NCI-H187 treated with DMSO at 0.1 percent for 48 hours (cell line): ENCODE results near the gene SYF2.
"Not testable (repeated sequence)": the region's sequence is repeated elsewhere in the genome, so short reads cannot be mapped to it uniquely, and the experiment has no call there.

Source experiments
- DNase-seq: peaks from one replicate; lab custom pipeline; 2025; lab: John Stamatoyannopoulos, UW

The SYF2 gene

DNA sequence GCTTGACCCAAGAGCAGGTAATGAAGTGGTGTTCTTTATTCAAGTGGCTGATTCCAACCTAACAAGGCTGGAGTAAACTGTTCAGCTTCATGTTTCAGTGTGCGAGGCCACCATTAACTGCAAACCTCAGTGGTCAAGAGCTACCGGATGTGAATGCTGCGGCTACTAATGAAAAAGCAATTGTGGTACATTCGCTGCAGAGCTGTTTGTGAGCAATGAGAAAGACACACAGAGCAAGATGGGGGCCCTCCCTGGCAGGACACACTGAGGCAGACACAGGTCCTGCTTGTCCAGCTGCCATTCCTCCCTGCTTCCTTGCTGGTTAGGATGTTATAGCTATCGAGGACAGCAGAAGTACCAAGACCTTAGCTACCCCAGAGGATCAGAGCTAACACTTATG, 26.1 kb downstream of the SYF2 start:
- no peak for DNase-seq

DNA sequence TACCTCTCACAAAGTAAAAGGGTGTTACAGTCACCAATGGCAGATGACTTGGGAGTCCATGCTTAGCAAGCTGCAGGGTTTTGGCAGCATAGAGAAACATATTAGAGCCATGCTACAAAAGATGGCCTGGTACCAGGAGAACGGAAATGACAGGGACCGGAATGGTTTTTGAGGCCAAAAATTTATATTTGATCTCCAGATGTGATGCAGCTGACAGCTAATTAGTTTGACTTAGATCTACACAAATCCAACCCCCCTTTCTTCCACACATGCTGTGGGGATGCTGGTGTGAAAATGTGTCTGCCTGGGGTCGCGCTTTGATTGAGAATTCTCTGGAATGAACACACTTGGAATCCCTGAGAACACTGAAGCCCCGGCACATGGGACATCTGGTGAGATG, 26.5 kb downstream of the SYF2 start:
- DNase-seq = no peak

DNA sequence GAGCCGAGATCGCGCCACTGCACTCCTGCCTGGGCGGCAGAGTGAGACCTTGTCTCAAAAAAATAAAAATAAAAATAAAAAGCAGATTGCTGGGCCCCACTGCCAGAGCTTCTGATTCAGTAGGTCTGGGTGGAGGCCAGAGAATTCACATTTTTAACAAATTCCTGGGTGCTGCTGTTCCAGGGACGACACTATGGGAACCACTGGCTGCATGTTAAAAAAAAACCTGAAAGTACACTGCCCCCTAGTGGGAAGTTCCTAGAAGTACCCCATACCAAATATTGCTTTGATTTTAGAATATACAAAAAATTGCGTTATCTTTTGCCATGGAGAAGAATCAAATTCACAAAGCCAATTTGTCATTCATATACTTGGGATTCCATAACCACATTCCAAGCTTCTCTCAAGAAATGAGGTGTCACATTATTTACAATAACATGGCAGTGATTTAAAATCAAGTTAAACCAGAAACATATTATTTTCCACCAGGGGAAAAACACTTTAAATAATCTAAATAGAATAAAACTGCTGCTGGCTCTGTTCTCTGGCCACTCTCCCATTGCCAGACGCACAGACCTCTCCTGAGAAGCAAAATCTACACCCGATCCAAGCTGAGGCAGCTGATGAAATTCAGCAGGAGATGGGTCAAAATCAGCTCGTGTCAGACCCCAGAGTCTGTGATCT, 27.4 kb downstream of the SYF2 start:
- peak; percentile 24 for DNase-seq

DNA sequence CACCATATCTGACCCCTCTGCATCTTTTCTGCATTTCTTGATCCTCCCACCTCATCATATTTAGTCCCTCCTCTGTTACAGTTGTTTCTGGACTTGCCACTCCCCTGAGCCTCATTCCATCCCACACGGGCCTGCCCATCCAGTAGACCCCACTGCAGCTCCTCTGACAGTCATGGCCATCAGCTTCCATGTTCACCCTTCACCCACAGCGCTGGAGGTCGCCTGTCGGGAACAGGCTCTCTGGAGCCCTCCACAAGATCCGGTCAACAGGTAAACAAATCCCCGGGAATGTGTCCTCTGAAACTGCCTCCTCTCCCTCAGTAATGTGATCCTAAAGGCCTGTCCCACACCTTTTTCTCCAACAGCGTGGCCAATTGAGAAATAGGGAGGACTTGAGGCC, 31.3 kb downstream of the SYF2 start:
- no peak for DNase-seq

DNA sequence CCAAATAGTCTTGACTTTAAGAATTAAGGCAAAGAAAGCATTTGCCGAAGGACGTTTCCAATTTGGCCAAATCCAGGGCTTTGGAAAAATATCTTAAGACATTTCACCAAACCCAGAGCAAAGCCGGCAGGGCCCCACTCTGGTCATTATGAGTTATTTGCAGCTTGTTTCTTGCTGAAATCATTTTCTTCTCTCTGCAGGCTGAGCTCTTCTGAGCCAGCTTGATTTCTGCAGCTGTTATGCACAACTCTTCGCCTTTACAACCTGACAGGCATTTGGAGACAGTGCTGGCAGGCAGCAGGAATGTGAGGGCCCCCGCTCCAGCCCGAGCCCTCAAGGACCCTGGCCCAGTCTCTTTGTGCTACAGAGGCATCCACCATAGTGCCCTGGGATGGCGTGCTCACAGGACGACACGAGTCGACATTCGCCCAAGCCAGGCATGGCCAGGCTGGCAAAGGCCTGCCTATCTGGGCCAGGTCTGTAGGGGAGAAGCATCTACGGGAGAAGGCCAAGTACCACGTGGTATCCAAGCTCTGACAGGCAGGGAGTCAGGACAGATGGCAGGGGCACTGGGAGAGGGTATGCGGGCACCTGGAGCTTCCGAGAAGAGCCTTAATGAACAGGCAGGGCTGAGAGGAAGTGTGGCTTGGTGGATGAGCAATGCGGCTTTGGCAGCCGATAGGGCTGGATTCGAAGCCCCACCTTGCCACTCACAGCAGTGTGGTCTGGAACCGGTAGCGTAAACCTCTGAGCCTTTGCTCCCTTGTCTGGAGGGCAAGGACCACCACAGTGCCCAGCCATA, 32.3 kb downstream of the SYF2 start:
- no peak for DNase-seq

DNA sequence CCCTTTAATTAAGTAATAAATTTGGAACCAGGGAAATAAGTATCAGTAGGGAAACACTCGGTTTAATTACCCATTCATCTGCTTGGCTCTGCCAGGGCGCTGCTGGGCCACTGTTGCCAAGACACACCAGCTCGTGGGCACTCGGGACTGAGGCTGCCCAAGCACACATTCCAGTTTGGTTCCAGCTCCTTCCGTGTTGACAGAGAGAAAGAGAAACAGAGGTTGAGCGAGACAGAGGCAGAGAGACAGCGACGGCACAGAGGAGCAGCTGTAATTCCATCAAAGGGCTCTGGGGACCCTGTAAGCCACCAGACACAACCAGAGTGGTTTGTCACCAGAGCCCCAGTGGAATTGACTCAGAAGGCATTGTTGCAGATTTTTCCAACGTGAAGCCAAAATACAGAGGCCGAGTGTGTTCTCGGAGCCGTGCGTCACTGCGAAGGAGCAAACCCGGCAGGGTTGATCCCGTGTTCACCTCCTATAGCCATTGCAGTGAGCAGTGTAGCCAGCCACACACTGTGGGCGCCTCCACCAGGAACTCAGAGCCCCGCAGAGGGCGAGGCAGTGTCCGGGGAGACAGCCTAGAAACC, 33.5 kb downstream of the SYF2 start:
- DNase-seq = no peak

DNA sequence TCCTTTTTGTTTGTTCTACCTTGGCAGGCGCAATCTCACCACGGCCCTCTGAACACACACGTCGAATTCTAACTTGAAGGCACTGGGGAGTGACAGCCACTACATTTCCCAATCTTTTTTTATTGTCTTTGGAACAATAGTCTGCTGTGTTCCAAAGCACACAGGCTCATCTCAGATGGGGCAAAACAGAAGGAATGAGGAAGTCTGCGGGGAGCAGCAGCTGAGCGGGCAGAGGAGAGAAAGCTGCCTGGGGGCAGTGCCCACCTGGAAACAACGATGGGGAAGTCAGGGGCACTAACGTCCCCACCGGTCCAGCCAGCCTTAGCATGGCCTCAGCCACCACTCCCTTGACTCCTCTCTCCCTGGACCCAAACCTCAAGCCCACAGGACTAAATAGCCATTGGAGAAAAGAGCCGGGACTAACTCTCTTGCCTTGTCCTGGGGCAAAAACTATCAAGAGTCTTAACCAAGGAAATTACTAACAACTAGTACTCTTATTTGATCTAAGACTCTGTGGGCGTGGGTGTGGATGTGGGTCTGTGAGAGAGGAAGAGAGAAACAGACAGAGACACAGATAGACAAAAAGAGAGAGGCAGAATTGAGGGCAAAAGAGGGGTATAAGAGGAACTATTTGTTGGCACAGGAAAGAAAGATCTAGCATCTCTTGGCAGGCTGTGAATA, 34.2 kb downstream of the SYF2 start:
- no peak for DNase-seq

DNA sequence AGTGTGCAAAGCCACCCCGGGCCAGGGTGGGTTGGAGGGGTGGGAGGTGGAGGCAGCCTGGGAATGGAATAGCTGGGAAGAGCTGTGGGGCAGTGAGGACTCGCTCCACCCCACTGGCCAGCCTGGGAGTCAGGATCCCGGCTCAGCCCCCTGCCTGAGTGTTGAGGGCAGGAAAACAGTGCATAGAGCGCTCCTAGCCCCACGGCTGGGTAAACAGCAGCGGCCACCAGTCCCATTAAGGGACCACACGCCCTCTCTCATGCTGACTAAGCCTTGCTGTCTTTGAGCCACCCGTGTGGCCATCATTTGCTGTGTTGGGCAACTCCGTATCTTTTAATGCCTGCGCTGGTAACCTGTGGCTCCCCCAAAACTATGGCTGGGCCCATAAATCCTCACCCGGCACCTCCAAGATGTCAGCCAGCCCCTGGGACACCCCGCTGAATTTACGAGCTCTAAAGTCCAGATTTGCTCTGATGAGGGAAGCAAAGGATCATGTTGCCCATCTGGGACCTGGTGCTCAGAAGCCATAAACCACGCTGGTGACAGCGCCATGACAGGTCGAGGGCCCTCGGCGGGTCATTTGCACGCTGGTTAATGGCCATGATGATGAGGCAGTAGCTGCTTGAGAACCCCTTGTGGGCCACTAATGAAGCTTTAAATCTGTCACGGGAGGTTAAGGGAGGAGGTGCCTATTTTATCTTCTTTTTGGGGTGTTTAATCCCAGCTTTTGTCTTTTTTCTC, 34.9 kb downstream of the SYF2 start:
- DNase-seq = peak; percentile 83

DNA sequence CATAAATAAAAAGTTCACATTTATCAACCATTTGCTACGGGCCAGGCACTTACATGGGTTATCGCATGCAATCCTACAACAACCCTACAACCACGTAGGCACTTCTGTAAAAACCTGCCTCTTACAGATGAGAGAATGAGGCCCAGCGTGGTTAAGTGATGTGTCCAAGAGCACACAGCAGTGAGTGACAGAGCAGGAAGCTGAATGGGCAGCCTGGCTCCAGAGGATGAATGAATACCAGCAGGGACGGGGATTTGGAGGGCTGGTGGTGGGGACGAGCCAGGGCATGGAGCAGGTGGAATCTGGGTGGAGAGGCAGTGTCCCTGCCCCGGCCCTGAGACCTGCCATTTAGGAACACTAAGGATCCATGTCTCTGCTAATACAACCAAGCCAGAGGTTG, 35.5 kb downstream of the SYF2 start:
- DNase-seq = no peak

DNA sequence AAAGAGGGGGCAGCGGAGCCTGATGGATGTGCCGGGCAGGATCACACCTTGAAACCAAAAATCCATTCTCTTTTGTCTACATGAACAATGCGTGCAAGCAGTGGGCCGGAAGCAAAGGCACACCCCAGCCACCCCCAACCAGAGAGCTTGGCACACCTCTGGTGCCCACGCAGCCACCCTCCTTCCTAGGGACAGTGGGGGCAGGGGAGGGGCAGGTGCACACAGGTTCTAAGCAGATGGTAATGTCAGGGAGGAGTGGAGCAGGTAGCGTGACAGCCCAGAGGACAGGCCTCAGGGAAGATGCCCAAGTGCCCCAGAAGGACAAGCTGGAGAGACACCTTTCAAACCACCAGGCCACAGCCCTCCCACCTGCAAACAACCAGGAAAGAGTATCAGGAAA, 36.5 kb downstream of the SYF2 start:
- DNase-seq = peak; percentile 61

DNA sequence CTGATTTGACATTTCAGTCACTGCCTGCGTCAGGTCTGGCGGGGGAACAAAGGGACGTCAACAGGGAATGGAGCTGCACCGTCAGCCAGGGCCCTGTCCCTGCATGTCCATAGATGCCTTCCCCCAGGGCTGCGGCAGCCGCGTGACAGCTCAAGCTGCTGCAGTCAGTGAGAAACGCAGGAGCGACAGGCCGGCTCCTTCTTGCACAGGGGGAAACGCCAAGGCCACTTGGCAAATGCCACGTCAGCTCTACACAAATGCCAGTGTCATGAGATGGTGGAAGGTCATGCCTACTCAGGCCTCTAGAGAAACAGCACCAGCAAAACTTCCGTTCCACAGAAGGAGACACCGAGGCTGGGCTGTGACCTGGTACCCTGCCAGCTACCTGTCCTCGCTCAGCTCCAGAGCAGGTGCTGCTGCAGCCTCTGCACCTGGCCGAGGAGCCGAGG, 37.7 kb downstream of the SYF2 start:
- DNase-seq = no peak

DNA sequence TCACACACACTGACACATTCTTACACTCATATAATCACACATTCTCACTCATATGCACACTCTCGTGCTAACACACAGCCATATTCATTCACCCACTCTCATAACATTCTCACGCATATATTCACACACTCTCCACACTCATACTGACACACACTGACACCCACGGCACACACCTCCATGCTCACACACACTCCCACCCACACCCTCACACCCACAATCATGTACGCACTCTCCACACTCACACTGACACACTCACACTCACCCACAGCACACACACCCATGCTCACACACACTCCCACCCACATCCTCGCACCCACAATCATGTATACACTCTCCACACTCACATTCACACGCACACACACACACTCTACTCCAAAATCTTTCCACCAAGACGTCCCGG, 38.2 kb downstream of the SYF2 start:
- no peak for DNase-seq

DNA sequence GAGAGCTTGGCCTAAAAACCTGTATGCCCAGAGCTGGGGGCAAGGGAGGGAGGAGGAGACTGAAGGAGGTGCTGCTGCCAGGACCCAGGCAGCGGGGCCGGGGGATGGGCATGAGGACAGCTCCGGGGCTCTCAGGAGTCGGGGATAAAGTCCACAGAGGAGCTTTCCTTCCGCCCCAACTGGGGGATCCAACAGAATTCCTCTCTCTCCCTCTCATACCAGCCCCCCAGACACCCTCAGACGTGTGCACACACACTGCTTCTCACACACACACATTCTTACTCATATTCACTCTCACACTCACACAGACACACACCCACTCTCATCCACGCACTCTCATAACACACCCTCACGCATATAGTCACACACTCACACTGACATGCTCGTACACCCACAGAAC, 39.1 kb downstream of the SYF2 start:
- DNase-seq = no peak

DNA sequence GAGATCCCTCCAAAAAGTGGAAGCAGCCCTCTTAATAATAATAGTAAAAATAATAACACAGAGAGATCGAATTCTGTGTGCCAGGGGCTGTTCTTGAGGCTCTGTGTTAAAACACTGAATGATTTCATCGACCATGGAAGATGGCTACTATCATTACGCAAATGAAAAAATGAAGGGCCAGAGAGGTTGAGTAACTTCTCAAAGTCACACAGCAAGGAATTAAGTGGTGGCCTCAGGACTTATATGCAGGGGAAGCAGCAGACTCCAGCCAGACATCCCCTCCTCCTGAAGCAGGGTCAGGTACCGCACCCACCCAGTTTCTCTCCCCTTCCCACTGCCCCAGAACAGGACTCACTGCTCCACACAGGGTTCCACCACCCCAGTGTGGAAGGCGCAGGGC, 40.1 kb downstream of the SYF2 start:
- no peak for DNase-seq

DNA sequence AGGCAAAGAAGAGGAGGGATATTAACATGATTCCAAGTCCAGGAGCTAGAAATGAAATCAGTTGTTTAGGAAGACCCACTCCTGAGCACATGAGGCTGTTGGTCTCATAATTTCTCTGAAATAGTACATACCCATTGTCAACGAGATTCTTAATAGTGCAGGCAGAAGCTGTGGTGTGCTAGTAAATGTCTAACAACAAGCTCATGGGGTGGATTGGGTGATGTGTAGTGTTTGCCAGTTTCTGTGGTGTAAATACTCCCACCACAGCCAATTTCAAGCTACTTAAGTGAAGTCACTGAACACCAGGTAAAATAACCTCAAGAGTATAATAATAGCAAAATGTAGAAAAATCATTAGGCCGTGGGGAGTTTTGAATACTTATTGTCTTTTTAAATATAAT, 42.0 kb downstream of the SYF2 start:
- DNase-seq = no peak

DNA sequence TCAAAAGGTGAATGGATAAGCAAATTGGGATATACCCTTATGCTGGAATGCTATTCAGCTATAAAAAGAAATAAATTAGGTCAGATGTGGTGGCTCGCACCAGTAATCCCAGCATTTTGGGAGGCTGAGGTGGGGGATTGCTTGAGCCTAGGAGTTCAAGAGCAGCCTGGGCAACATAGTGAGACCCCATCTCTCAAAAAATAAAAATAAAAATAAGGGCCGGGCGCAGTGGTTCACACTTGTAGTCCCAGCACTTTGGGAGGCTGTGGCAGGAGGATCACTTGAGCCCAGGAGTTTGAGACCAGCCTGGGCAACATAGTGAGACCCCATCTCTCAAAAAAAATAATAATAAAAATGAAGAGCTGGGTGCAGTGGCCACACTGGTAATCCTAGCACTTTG, 44.4 kb downstream of the SYF2 start:
- DNase-seq = not testable (repeated sequence)

DNA sequence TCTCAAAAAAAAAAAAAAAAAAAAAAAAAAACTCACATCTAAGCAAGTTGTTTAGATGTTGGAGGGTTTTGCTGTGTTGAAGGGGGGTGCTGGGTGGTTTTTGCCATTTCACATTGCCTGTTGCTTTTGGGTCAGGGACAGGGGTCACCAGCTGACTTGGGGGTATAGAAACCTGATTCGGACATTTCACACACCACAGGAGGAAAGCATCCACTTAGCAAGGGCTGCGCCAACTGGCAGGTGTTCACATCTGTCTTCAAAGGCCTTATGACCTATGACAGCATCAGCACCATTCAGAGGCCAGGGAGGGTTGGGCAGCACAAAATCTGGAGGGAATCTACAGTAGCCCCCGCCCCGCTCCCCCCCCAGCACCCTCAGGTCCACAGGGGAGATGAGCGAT, 45.2 kb downstream of the SYF2 start:
- no peak for DNase-seq

DNA sequence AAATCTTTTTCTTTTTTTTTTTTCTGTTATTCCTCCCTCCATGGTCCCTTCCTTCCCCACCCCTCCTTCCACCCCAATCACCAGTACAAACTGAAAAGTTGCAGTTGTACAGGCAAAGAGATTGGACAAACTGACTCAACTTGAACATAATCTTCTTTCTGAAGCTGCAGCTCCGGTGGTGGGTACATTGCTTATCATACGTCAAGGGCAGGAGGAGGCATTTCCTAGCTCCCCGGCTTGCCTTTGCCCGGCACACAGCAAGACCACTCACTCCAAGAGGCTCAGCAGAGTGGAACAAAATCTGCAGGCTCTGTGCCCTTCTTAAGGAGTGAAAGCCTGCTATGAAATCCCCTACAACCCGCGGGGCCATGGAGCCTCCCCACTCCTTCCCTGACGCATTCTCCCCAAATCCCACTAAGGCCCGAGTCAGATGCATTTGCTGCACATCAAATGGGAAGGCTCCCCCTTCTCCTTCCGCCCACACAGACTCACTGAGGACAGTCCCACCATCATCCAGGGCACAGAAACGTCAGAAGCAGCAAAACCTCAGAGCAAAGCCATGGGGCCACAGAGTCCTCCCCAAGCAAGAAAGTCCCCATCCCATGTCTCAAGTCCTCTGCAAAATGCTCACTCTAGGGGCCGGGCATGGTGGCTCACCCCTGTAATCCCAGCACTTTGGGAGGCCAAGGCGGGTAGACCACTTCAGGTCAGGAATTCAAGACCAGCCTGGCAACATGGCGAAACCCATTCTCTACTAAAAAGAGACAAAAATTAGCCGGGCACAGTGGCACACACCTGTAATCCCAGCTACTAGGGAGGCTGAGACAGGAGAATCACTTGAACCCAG, 45.9 kb downstream of the SYF2 start:
- no peak for DNase-seq

DNA sequence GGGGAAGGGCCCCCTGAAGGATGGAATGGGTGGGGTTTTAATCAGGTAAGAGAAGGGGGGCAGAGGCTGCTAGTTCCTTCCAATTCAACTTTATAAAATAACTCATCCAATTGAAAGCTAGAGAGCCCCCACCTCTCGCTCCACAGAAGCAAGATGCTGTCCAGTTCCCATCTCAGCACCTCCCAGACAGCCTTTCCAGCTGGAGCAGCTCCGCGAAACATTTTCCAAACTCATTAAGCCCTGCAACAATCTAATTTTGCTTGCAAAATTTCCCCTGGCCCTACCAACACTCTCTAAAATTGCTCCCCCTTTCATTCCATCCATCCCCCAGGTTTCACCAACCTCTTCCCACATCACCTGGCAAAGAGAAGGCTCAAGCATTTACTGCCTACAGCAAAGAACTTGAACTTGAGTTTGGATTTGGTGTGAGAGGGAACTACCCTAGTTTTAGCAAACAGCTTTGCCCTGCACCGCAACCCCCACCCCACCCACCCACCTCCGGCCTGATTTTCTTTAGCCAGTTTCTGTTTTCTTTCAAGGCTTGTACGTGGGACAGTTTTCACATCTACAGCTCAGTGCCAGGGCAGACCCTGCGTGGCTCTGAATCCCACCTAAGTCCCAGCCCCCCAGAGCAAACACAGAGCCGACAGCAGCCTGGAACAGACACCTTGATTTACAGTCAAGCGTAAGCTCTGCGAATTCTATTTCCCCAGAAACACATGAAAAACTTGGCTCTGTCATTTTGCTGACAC, 46.7 kb downstream of the SYF2 start:
- DNase-seq = no peak

DNA sequence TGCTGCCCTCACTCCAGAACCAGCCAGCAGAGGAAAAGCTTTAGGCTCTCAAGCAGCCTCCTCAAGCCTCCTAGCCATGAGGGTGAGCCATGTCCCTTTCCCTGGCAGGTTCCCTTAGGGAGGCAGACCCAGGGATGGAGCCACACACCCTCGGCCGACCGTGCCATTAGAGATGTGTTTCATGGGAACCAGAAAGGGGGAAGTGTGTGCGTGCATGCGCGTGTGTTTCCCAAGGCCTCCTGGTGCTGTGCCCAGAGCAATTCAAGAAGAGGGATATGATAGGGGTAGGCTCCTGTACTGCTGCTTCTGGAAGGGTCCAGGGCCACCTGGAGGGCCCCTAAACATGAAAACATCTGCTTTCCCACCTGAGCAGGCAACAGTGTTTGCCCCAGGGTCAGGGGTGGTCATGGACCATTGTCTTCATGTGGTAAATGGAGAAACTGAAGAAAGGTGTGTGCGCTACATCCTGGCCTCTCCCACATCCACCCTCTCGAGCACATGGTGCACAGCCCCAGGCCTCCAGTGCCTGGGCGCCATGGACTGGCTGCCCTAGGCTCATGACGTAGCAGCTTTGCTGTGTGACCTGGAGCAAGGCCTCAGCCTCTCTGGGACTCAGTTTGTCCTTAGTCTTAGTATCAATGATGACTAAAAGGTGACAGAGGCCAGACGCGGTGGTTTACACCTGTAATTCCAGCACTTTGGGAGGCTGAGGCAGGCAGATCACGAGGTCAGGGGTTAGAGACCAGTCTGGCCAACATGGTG, 48.1 kb downstream of the SYF2 start:
- no peak for DNase-seq
